ENCODE results near the gene COL13A1.
A peak's percentile ranks its signal among the peaks of the same experiment; 100 is the strongest.

Gene COL13A1

DNA sequence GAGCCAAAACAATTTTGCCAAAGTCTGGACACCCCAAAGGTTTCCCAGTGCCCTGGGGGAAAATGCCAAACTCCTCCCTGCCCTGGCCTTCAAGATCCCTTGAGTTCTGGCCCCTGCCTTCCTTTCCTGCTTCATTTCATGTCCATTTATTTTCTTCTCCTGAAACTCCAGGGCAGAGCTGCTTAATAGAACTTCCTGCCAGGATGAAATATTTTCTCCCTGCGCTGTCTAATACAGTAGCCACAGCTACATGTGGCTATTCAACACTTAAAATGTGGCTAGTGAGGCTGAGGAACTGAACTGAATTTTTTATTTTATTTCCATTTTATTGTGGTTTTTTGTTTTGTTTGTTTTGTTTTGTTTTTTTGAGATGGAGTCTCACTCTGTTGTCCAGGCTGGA is 49.6 kb downstream of the COL13A1 start:
- no peaks in the 10 kb centered on the region for H3K36me3 ChIP-seq
- TF ChIP-seq Cebpa-rat (IDR thresholded peaks at IDR 0.05): no peak
- no peaks in the 10 kb centered on the region for H3K9me3 ChIP-seq (replicated peaks in 1 of 11)
- no peaks in the 10 kb centered on the region for H4K20me1 ChIP-seq
- peaks cover 17 to 57% (median 46%) of the 10 kb centered on the region in 10 experiments for H3K4me1 ChIP-seq
- H3K27me3 ChIP-seq: no peaks in the 10 kb centered on the region
- no peak overlapping the region for H3K27ac ChIP-seq
- H3K9ac ChIP-seq: no peak overlapping the region
- no peak overlapping the region for H3K4me2 ChIP-seq
- no peak overlapping the region for H3K4me3 ChIP-seq

- Histone ChIP-seq H3K27ac (no peak overlapping the region), H3K27me3 (no peaks in the 10 kb centered on the region), H3K4me1 (peaks cover 11 to 54% (median 41%) of the 10 kb centered on the region in 10 experiments), H3K9me3 (replicated peaks in 1 of 11) (no peaks in the 10 kb centered on the region), H3K36me3 (no peaks in the 10 kb centered on the region), H4K20me1 (no peaks in the 10 kb centered on the region), H3K4me3 (no peak overlapping the region), H3K9ac (no peak overlapping the region), H3K4me2 (no peak overlapping the region)
- TF ChIP-seq Cebpa-rat (IDR thresholded peaks at IDR 0.05): no peak
Measured at GRCh38 chr10:69853064-69853463, 51.4 kb downstream of the COL13A1 start.

DNA sequence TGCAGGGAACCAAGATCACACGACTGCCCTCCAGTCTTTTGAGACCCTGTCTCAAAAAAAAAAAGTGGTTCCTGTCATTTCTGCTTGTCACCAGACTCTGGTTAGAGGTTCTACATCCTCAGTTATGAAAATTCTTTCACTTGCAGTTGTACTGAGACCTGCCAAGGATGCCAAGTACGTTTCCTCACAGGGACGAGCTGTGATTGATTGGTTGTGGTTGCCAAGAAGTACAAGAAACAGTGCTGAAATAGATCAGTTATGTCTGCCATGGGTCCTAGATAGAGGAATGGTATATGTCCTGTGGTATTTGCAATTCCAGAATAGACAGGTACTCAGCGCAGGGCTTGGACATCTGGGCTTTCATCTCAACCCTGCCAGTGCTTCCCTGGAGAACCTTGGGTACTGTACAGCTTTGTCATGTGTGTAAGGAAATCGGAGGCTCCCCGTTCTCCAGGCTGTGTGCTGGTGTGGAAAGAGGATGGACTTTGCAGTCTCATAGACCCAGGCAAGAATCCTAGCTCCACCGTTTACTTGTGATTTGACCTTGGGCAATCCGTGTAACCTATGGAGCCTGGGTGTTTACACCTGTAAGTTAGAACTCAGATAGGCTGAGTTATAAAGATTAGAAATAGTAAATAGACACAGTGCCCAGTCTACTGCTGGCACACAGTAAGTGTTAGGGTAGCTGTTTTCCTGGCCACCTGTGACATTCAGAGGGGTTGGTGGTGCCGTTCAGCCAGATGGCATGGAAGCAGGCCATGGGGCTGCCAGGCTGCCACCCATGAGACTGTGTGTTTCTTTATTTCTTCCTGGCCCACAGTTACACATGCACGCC is 53.0 kb downstream of the COL13A1 start:
- Histone ChIP-seq H3K4me3 (no peak overlapping the region), H3K9ac (no peak overlapping the region), H3K36me3 (no peaks in the 10 kb centered on the region), H3K9me3 (replicated peaks in 1 of 11) (no peaks in the 10 kb centered on the region), H3K27ac (no peak overlapping the region), H3K27me3 (no peaks in the 10 kb centered on the region), H3K4me1 (peaks cover 13 to 42% (median 31%) of the 10 kb centered on the region in 10 experiments), H4K20me1 (no peaks in the 10 kb centered on the region), H3K4me2 (peak overlapping the region in 6 of 11 experiments; percentile 17 to 84 (median 38); a peak in 10 of 22 replicates)
- no peak for TF ChIP-seq Cebpa-rat (IDR thresholded peaks at IDR 0.05)

DNA sequence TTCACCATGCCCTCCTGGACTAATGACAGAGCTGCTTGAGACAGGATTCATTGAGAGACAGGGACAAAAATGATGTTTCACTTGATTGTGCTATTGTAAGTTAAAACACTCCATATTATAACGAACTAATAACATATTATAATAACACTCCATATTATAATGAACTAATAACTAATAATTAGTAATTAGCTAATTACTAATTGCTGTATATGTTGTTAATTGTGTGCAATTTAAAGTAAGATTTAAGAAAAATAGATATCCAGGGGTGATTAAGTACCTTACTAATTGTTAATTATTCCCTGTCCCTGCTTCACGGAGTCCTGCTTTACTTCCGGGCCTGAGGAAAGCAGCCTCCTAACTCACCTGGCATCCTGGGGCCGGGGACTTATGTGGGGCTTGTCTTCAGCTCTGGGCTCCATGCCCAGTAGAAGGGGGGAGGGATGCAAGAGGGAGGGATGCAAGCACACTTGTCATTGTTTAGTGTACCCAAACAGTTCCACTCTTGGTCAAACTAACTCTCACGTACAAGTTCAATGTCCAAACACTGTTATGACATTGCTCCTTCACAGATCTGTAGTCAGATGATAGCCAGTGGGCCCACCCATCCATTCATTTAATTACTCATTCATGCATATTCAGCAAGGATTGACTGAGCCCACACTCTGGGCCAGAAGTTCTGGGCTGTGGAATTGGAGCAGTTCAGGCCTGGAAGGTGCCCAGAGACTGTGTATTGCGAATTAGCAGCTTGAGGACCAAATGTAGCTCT is 53.8 kb downstream of the COL13A1 start:
- no peaks in the 10 kb centered on the region for H3K36me3 ChIP-seq
- H3K27ac ChIP-seq: no peak overlapping the region
- H3K9ac ChIP-seq: no peak overlapping the region
- peaks cover 19 to 49% (median 39%) of the 10 kb centered on the region in 10 experiments for H3K4me1 ChIP-seq
- H3K27me3 ChIP-seq: no peaks in the 10 kb centered on the region
- no peak for TF ChIP-seq Cebpa-rat (IDR thresholded peaks at IDR 0.05)
- H4K20me1 ChIP-seq: no peaks in the 10 kb centered on the region
- no peak overlapping the region for H3K4me3 ChIP-seq
- H3K9me3 ChIP-seq (replicated peaks in 1 of 11): no peaks in the 10 kb centered on the region
- peak overlapping the region in 8 of 11 experiments; percentile 74 to 91 (median 84); a peak in 15 of 22 replicates for H3K4me2 ChIP-seq

- TF ChIP-seq Cebpa-rat (IDR thresholded peaks at IDR 0.05): peak in 3 of 11 experiments; percentile 46 to 65 (median 53); a peak in 2 of 22 replicates
- peak overlapping the region in 6 of 11 experiments; percentile 20 to 66 (median 48); a peak in 7 of 22 replicates for H3K27ac ChIP-seq
- H3K4me2 ChIP-seq: peak overlapping the region; percentile 22 to 91 (median 80)
- no peaks in the 10 kb centered on the region for H3K9me3 ChIP-seq (replicated peaks in 1 of 11)
- H3K4me1 ChIP-seq: peaks cover 22 to 61% (median 50%) of the 10 kb centered on the region in 10 experiments
- peak overlapping the region in 6 of 11 experiments; percentile 9 to 63 (median 53); a peak in 8 of 22 replicates for H3K9ac ChIP-seq
- H4K20me1 ChIP-seq: no peaks in the 10 kb centered on the region
- no peaks in the 10 kb centered on the region for H3K27me3 ChIP-seq
- no peak overlapping the region for H3K4me3 ChIP-seq
- no peaks in the 10 kb centered on the region for H3K36me3 ChIP-seq
Measured at GRCh38 chr10:69856601-69857166, 55.0 kb downstream of the COL13A1 start.

DNA sequence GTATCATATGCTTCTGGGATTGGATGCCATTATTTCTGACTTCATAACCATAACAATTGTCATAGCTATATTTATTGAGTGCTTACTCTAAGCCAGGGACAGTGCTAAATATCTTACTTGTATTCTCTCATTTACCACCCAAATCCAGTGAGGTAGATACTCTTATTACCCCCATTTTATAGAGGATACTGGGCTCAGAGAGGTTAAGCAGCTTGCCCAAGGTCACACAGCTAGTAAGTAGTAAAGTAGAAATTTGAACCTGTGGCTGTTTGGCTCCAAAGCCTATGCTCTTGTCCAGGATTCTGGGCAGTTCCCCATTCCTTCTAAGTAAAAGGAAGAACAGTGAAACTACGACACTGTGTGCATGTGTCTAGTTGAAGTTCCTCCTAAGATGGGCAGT is 56.5 kb downstream of the COL13A1 start:
- H3K27me3 ChIP-seq: no peaks in the 10 kb centered on the region
- H4K20me1 ChIP-seq: no peaks in the 10 kb centered on the region
- no peak for TF ChIP-seq Cebpa-rat (IDR thresholded peaks at IDR 0.05)
- no peak overlapping the region for H3K27ac ChIP-seq
- no peaks in the 10 kb centered on the region for H3K36me3 ChIP-seq
- H3K4me3 ChIP-seq: no peak overlapping the region
- no peak overlapping the region for H3K9ac ChIP-seq
- H3K4me1 ChIP-seq: peaks cover 23 to 73% (median 55%) of the 10 kb centered on the region in 10 experiments
- H3K9me3 ChIP-seq (replicated peaks in 1 of 11): no peaks in the 10 kb centered on the region
- peak overlapping the region in 2 of 11 experiments; percentile 5 to 24; a peak in 1 of 22 replicates for H3K4me2 ChIP-seq

DNA sequence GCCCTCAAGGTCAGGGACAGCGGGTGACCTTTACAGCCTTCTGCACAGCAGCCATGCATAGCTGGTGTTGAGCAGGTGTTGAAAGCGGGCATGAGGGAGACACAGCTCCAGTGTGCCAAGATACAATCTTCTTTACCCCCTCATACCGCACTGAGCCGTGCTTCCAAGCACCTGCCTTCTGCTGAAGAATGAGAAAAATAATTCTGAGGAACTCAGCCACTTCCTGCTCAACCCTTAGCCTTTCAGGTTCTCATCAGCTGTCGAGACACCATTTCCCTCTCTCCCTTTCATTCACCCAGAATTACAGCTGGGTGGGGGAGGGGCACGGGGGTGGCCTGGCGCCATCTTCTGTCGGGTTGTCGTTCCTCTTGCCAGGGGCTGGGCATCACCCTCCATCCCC is 58.6 kb downstream of the COL13A1 start:
- Histone ChIP-seq H3K4me3 (no peak overlapping the region), H3K36me3 (no peaks in the 10 kb centered on the region), H3K27ac (peak overlapping the region in 2 of 11 experiments; percentile 1 to 4; a peak in 2 of 22 replicates), H3K9ac (no peak overlapping the region), H3K27me3 (no peaks in the 10 kb centered on the region), H4K20me1 (no peaks in the 10 kb centered on the region; a peak in 1 of 22 replicates), H3K9me3 (replicated peaks in 1 of 11) (no peaks in the 10 kb centered on the region), H3K4me1 (peaks cover 23 to 62% (median 47%) of the 10 kb centered on the region in 10 experiments), H3K4me2 (peak overlapping the region; percentile 43 to 65 (median 56); a peak in 20 of 22 replicates)
- TF ChIP-seq Cebpa-rat (IDR thresholded peaks at IDR 0.05): no peak

DNA sequence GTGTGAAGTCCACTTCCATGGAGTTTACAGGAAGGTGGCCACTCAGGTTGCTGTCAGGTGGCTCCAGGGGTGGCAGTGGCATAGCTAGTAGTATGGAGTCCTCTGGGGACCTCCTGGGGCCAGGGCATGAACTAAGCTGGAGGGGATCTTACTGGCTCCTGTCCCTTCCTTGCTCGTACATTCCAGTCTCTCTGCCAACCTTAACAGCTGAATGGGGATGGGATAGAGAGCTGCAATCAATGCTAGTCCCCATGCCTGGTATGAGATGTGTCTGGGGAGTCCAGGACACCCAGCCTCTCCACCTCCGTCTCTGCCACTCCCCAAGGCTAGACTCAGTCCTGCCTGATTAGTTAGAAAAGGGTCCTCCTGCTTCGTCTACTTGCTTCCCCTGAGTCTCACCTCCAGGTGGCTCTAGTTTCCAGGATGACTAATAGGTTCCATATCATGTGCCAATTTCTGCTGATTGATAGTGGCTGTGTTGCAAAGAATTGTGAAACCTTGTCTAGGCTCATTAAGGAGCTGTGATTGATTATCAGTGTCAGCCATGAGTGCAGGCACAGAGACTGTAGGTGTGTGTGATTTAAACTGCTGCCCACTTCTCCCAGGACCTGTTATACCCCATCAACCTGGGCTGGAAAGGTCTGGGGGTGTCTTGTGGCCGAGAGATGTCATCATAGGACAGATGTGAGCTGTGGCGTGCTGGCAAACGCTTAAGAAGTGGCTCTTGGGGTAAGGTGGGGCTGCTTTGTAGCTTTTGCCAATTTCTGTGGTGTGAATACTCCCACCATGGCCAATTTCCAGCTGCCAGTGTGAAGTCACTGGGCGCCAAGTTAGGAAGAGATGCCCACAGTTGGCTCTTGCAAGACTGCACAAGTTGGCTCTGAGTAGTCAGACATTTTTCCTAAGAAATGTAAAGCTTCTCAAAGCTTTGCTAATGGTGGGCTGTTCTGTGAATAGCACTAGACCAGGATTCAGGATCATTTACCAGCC is 59.8 kb downstream of the COL13A1 start:
- H3K27ac ChIP-seq: peak overlapping the region in 3 of 11 experiments; percentile 6 to 61 (median 41); a peak in 4 of 22 replicates
- peak overlapping the region in 10 of 11 experiments; percentile 5 to 65 (median 46); a peak in 18 of 22 replicates for H3K4me2 ChIP-seq
- no peak overlapping the region for H3K9ac ChIP-seq
- H3K9me3 ChIP-seq (replicated peaks in 1 of 11): no peaks in the 10 kb centered on the region
- H3K4me1 ChIP-seq: peaks cover 20 to 49% (median 36%) of the 10 kb centered on the region in 10 experiments
- peak in 4 of 11 experiments; percentile 26 to 65 (median 44); a peak in 3 of 22 replicates for TF ChIP-seq Cebpa-rat (IDR thresholded peaks at IDR 0.05)
- H3K4me3 ChIP-seq: no peak overlapping the region
- no peaks in the 10 kb centered on the region for H3K36me3 ChIP-seq
- peaks cover 0 to 6% (median 0%) of the 10 kb centered on the region in 11 experiments; a peak in 1 of 22 replicates for H4K20me1 ChIP-seq
- peaks cover 0 to 6% (median 0%) of the 10 kb centered on the region in 11 experiments; a peak in 4 of 22 replicates for H3K27me3 ChIP-seq
